HL-60/S4 treated with phorbol 12-myristate 13-acetate at 8.2 ng/mL for 4 days and 3 days (cell line): ENCODE measurements around the gene USP17L26.
"Not testable (repeated sequence)": the region's sequence is repeated elsewhere in the genome, so short reads cannot be mapped to it uniquely, and the experiment has no call there.

Experiments used
- in situ Hi-C: fragments of 300-500 bp; cut with MboI; formaldehyde crosslinking; loops from 2 replicates; pipeline ENCODE4 v1.15.0; 2022; ENCODE audit warnings: low sequenced_read_pairs

Gene USP17L26

GRCh38 chr4:9334358-9334757 lies at the start of gene USP17L26:
Gene USP17L26 (plus strand): TSS chr4:9334658. CDS start chr4:9334658, 0 bp downstream.
- in situ Hi-C loops = not testable (repeated sequence)

- in situ Hi-C loops = not testable (repeated sequence)
Observed at GRCh38 chr4:9324191-9324590, 10.3 kb upstream of the USP17L26 start.

- in situ Hi-C loops = not testable (repeated sequence)
Observed at GRCh38 chr4:9324865-9325264, 9.6 kb upstream of the USP17L26 start, which contains the start of gene USP17L24. Gene USP17L24 (plus strand): TSS chr4:9325165. CDS start chr4:9325165, 0 bp downstream.

- in situ Hi-C loops = not testable (repeated sequence)
Observed at GRCh38 chr4:9329611-9330010, 4.8 kb upstream of the USP17L26 start, which contains the start of gene USP17L25. Gene USP17L25 (plus strand): TSS chr4:9329911. CDS start chr4:9329911, 0 bp downstream.

- in situ Hi-C loops = not testable (repeated sequence)
Observed at GRCh38 chr4:9339103-9339502, 4.6 kb downstream of the USP17L26 start, which contains the start of gene USP17L5. Gene USP17L5 (plus strand): TSS chr4:9339403. CDS start chr4:9339403, 0 bp downstream.

- in situ Hi-C loops = not testable (repeated sequence)
Observed at GRCh38 chr4:9343848-9344247, 9.4 kb downstream of the USP17L26 start, which contains the start of gene USP17L27. Gene USP17L27 (plus strand): TSS chr4:9344148. CDS start chr4:9344148, 0 bp downstream.

- in situ Hi-C loops = not testable (repeated sequence)
Observed at GRCh38 chr4:9348593-9348992, 14.1 kb downstream of the USP17L26 start, which contains the start of gene USP17L28. Gene USP17L28 (plus strand): TSS chr4:9348893. CDS start chr4:9348893, 0 bp downstream.

- in situ Hi-C loops = not testable (repeated sequence)
Observed at GRCh38 chr4:9350866-9351265, 16.4 kb downstream of the USP17L26 start.

GRCh38 chr4:9353338-9353737 lies 18.9 kb downstream of the USP17L26 start, which contains the start of gene USP17L29:
Gene USP17L29 (plus strand): TSS chr4:9353638. CDS start chr4:9353638, 0 bp downstream.
- in situ Hi-C loops = not testable (repeated sequence)

- in situ Hi-C loops = not testable (repeated sequence)
Observed at GRCh38 chr4:9362829-9363228, 28.4 kb downstream of the USP17L26 start, which contains the start of gene USP17L30. Gene USP17L30 (plus strand): TSS chr4:9363129. CDS start chr4:9363129, 0 bp downstream.

GRCh38 chr4:9379881-9380280 lies 45.4 kb downstream of the USP17L26 start:
- in situ Hi-C loops = not testable (repeated sequence)

GRCh38 chr4:9381012-9381534 lies 46.6 kb downstream of the USP17L26 start:
- in situ Hi-C loops = not testable (repeated sequence)

GRCh38 chr4:9384126-9384525 lies 49.7 kb downstream of the USP17L26 start:
- in situ Hi-C loops = no loop called here
